HepG2 (cell line): ENCODE measurements around the gene NPEPL1. TPM values are rescaled to one million over a fixed set of nuclear protein-coding genes. Genes with fewer than 3 reads are reported as not detected.

Experiments used
- ATAC-seq: fragments of 200-7000 bp; cut with Tn5 transposase; 3 replicates; pipeline ENCODE4 v1.9.1; 2020; ENCODE audit warnings: mild to moderate bottlenecking, moderate library complexity
- BruUV-seq: library from RNA; stranded (reverse); fragments of 400-500 nt; replicated peaks from 2 replicates; lab custom pipeline; 2021; lab: Mats Ljungman, UMichigan
- CTCF ChIA-PET: fragments of 300-600 bp; formaldehyde crosslinking; extraction: SDS; loops from one replicate; lab custom pipeline; 2021; ENCODE audit warnings: low total read pairs, inconsistent platforms, low intra/inter-chr PET ratio; lab: Yijun Ruan, JAX
- POLR2A ChIA-PET: fragments of 350-600 bp; sonication (Branson Sonifier 250); formaldehyde crosslinking; loops from one replicate; lab custom pipeline; 2020; ENCODE audit warnings: antibody characterized with exemption, inconsistent platforms; lab: Yijun Ruan, JAX
- DNase-seq: peaks from one replicate; pipeline ENCODE4 v3.0.0-alpha.2; 2015; ENCODE audit warnings: low spot score
- FAIRE-seq: peaks from 3 replicates; lab custom pipeline; 2011; peaks lifted over from hg19 to GRCh38; lab: Jason Lieb, UNC
- H2AFZ ChIP-seq: one replicate; pipeline ENCODE4 v1.6.1; 2011; ENCODE audit warnings: low read length, inconsistent platforms
- H3K27ac ChIP-seq: fragments of 300-600 bp; 3 replicates; pipeline ENCODE4 v1.8.0; 2011; ENCODE audit warnings: mixed run types, mild to moderate bottlenecking, mixed read lengths, low read length, inconsistent platforms; ENCODE audit not compliant: insufficient read depth; ENCODE audit errors: extremely low read length
- H3K27me3 ChIP-seq, 2 experiments: fragments of 200-600 bp in 1 of 2; 2 replicates in 1 of 2; 3 replicates in 1 of 2; pipeline versions ENCODE4 v1.6.0 to v1.8.0; 2011; ENCODE audit warnings: low read length in 2 of 2, mild to moderate bottlenecking in 2 of 2, moderate library complexity in 2 of 2, inconsistent platforms in 1 of 2; ENCODE audit not compliant: insufficient read depth in 2 of 2, control insufficient read depth in 1 of 2
- H3K36me3 ChIP-seq, 2 experiments: fragments of 200-600 bp in 1 of 2; replicated peaks in 1 of 2; 2 replicates in 1 of 2; 3 replicates in 1 of 2; pipeline versions ENCODE4 v1.5.1 to v1.8.0; 2011; ENCODE audit warnings: low read length in 2 of 2, inconsistent platforms in 1 of 2; ENCODE audit not compliant: insufficient read depth in 2 of 2, control insufficient read depth in 1 of 2
- H3K4me1 ChIP-seq: 2 replicates; pipeline ENCODE4 v1.5.1; 2012; ENCODE audit warnings: low read length, inconsistent platforms; ENCODE audit not compliant: insufficient read depth
- H3K4me2 ChIP-seq: 2 replicates; pipeline ENCODE4 v1.6.0; 2011; ENCODE audit warnings: low read depth, low read length, inconsistent platforms
- H3K4me3 ChIP-seq, 3 experiments: fragments of 200-600 bp in 1 of 3; sonication (generic), shearing (Covaris generic) in 1 of 3; replicated peaks in 1 of 3; 2 replicates each; pipeline ENCODE4 v1.5.1; 2011 to 2016; ENCODE audit warnings: low read length in 3 of 3, inconsistent platforms in 2 of 3, low read depth in 2 of 3, mild to moderate bottlenecking in 2 of 3, control low read depth in 1 of 3, mixed read lengths in 1 of 3; ENCODE audit not compliant: insufficient read depth in 1 of 3
- H3K79me2 ChIP-seq: one replicate; pipeline ENCODE4 v1.6.1; 2011; ENCODE audit warnings: low read length, inconsistent platforms; ENCODE audit not compliant: insufficient read depth
- H3K9ac ChIP-seq: 2 replicates; pipeline ENCODE4 v1.6.0; 2011; ENCODE audit warnings: mild to moderate bottlenecking, low read depth, low read length, inconsistent platforms; ENCODE audit not compliant: insufficient read depth
- H3K9me3 ChIP-seq: 2 replicates; pipeline ENCODE4 v1.5.1; 2012; ENCODE audit warnings: mild to moderate bottlenecking, low read length
- H4K20me1 ChIP-seq: 2 replicates; pipeline ENCODE4 v1.6.0; 2011; ENCODE audit warnings: inconsistent platforms, mild to moderate bottlenecking, low read length, moderate library complexity; ENCODE audit not compliant: insufficient read depth
- ATF6 ChIP-seq: sonication (generic); formaldehyde crosslinking; conservative IDR thresholded peaks from 2 replicates; pipeline ENCODE4 v1.4.0; 2020; ENCODE audit warnings: missing genetic modification reagents
- MTA1 ChIP-seq: sonication (generic); formaldehyde crosslinking; IDR thresholded peaks from 2 replicates; pipeline ENCODE4 v1.4.0; 2020; ENCODE audit warnings: missing genetic modification reagents, mild to moderate bottlenecking, borderline replicate concordance
- RERE ChIP-seq: IDR thresholded peaks from 2 replicates; pipeline ENCODE4 v1.6.1; 2016; ENCODE audit warnings: low read depth, missing genetic modification reagents, missing compliant biosample characterization
- TFE3 ChIP-seq: IDR thresholded peaks from 2 replicates; pipeline ENCODE4 v1.6.1; 2016
- ZMYM3 ChIP-seq: sonication (generic); formaldehyde crosslinking; IDR thresholded peaks from 2 replicates; pipeline ENCODE4 v1.5.1; 2020; ENCODE audit warnings: mild to moderate bottlenecking, missing genetic modification reagents
- ZNF17 ChIP-seq: sonication (generic); formaldehyde crosslinking; IDR thresholded peaks from 2 replicates; pipeline ENCODE4 v1.5.0; 2020; ENCODE audit warnings: mild to moderate bottlenecking, missing genetic modification reagents
- ZNF205 ChIP-seq: IDR thresholded peaks from 2 replicates; pipeline ENCODE4 v1.6.1; 2018; ENCODE audit warnings: missing biosample characterization, missing genetic modification reagents
- ZNF34 ChIP-seq: sonication (generic); formaldehyde crosslinking; IDR thresholded peaks from 2 replicates; pipeline ENCODE4 v1.4.0; 2020; ENCODE audit warnings: mild to moderate bottlenecking, missing genetic modification reagents, borderline replicate concordance
- ZNF382 ChIP-seq: sonication (generic); formaldehyde crosslinking; IDR thresholded peaks from 2 replicates; pipeline ENCODE4 v1.5.0; 2020; ENCODE audit warnings: missing genetic modification reagents, mild to moderate bottlenecking, borderline replicate concordance
- ZNF546 ChIP-seq: sonication (generic); formaldehyde crosslinking; conservative IDR thresholded peaks from 2 replicates; pipeline ENCODE4 v1.8.1; 2023; ENCODE audit warnings: mild to moderate bottlenecking, missing genetic modification reagents
- WGBS: methylation state at CpG from one replicate; pipeline ENCODE4 v1.1.6; 2017; ENCODE audit warnings: low lambda C conversion rate; 5-methylcytosine and 5-hydroxymethylcytosine counted together
- in situ Hi-C: cut with HindIII; loops from 2 replicates; pipeline ENCODE4 v1.10.0; 2017; ENCODE audit warnings: low pct_unique_long_range_greater_than_20kb; ENCODE audit not compliant: extremely low pct_ligation_motif_present
- intact Hi-C: fragments of 100-400 bp; cut with micrococcal nuclease; formaldehyde crosslinking; loops from one replicate; pipeline ENCODE4 v1.10.0; 2022; ENCODE audit not compliant: unreplicated experiment
- polyA plus RNA-seq, 8 experiments: library from polyadenylated mRNA; depleted of rRNA in 3 of 8; stranded (reverse) in 7 of 8; unstranded in 1 of 8; fragments of >200 nt; fragmentation: Illumina TruSeq in 4 of 8; extraction: Trizol in 4 of 8; gene quantifications; 2 replicates each; pipeline versions ENCODE4 v1.2.1 to v1.2.3, GENCODE V29; 2011 to 2016; ENCODE audit warnings: low read depth in 4 of 8, missing spikeins in 1 of 8, mixed read lengths in 1 of 8; ENCODE audit not compliant: insufficient read depth in 1 of 8
- total RNA-seq, 5 experiments: library from RNA; depleted of rRNA; stranded (reverse); fragments of >200 nt; fragmentation: Illumina TruSeq; extraction: Trizol; gene quantifications; 2 replicates each; pipeline ENCODE4 v1.2.3, GENCODE V29; 2016; ENCODE audit warnings: low read depth in 1 of 5

The NPEPL1 gene
- total and polyA plus RNA-seq, 2 of the 13 experiments (the other 11 are each of a cell fraction or from before 2014, with no cell fraction given), result 4.1 to 7.5 TPM

- no peak for TF ChIP-seq ZMYM3 (CRISPR knock-in tag)
- TF ChIP-seq ATF6 (CRISPR knock-in tag), result no peak
- TF ChIP-seq, all 625 proteins: peak for 0
These were observed 54.6 kb downstream of the NPEPL1 start (continued) for GRCh38 chr20:58747211-58747610.

GRCh38 chr20:58748618-58749017 is 56.0 kb downstream of the NPEPL1 start:
- WGBS, result 3% methylated on average over 3 of the region's 3 CpGs
- peaks cover 14 to 59% of the 10 kb centered on the region in 2 experiments for H3K27me3 ChIP-seq

More at GRCh38 chr20:58748618-58749017, 56.0 kb downstream of the NPEPL1 start:
- ChIA-PET CTCF (no interaction called here), POLR2A (no interaction called here)
- no peak overlapping the region for H3K9ac ChIP-seq
- BruUV-seq, result no TSS peak
- H3K36me3 ChIP-seq, result no peaks in the 10 kb centered on the region
- intact Hi-C loops, result no loop called here
- no peak overlapping the region for H3K4me3 ChIP-seq
- no peak overlapping the region for H3K4me2 ChIP-seq
- no peak overlapping the region for H3K27ac ChIP-seq
- FAIRE-seq (no peak), DNase-seq (no peak), ATAC-seq (no peak)
- no peak for TF ChIP-seq ZNF34 (CRISPR knock-in tag)
- TF ChIP-seq ZNF17 (CRISPR knock-in tag), result no peak
- TF ChIP-seq ZNF205 (CRISPR knock-in tag), result no peak
- TF ChIP-seq RERE, result no peak
- TF ChIP-seq TFE3 (CRISPR knock-in tag), result no peak
- no peak for TF ChIP-seq MTA1 (CRISPR knock-in tag)
- no peak for TF ChIP-seq ZNF382 (CRISPR knock-in tag)
- no peak for TF ChIP-seq ZNF546 (CRISPR knock-in tag)
- no peaks in the 10 kb centered on the region for H3K79me2 ChIP-seq
- no peak overlapping the region for H2AFZ ChIP-seq
- H3K9me3 ChIP-seq, result no peaks in the 10 kb centered on the region
- no peaks in the 10 kb centered on the region for H3K4me1 ChIP-seq
- no peaks in the 10 kb centered on the region for H4K20me1 ChIP-seq
- in situ Hi-C loops, result no loop called here
